Fibroblast of villous mesenchyme (primary cell): ENCODE data around the gene CLK3. TPM values are rescaled to one million over a fixed set of nuclear protein-coding genes. Genes with fewer than 3 reads are reported as not detected.
"Not testable (repeated sequence)": the region's sequence is repeated elsewhere in the genome, so short reads cannot be mapped to it uniquely, and the experiment has no call there.

Experiments
- DNase-seq: peaks from one replicate; pipeline ENCODE4 v3.0.0-alpha.2; 2010; ENCODE audit warnings: low read depth
- H3K4me3 ChIP-seq: 2 replicates; pipeline ENCODE4 v1.5.1; 2011; ENCODE audit warnings: low read depth, mild to moderate bottlenecking, low read length
- total RNA-seq: library from RNA; depleted of rRNA; stranded (reverse); fragments of >200 nt; gene quantifications from 2 replicates; pipeline ENCODE4 v1.2.3, GENCODE V29; 2012
- TF ChIP-seq, protein P1 (sequence below): IDR thresholded peaks from 2 replicates; pipeline ENCODE4 v1.5.1; 2012; ENCODE audit warnings: low read depth, mild to moderate bottlenecking, low read length; ENCODE audit not compliant: insufficient read depth

CLK3 gene
- total RNA-seq, 1 donor: 38.4 TPM

DNA sequence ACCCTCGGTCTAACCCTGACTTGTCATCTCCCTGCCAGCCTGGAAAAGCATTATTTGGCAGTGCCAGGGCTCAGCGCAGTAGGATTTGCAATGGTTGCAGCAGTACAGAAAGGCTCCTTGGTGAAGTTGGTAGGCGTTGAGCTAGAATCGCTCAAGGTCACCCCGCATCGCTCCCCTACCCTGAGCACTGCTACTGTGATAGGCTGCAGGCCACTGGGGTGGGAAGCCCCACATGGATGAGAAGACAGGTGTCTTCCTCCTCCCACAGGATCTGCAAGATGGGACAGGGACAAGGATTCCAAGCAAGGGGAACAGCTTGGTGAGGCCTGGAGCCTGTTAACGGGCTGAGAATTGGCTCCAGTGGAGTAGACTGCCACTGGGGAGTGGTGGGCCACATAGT is 10.7 kb downstream of the CLK3 start:
- DNase-seq: no peak
- TF ChIP-seq, protein P1, sequence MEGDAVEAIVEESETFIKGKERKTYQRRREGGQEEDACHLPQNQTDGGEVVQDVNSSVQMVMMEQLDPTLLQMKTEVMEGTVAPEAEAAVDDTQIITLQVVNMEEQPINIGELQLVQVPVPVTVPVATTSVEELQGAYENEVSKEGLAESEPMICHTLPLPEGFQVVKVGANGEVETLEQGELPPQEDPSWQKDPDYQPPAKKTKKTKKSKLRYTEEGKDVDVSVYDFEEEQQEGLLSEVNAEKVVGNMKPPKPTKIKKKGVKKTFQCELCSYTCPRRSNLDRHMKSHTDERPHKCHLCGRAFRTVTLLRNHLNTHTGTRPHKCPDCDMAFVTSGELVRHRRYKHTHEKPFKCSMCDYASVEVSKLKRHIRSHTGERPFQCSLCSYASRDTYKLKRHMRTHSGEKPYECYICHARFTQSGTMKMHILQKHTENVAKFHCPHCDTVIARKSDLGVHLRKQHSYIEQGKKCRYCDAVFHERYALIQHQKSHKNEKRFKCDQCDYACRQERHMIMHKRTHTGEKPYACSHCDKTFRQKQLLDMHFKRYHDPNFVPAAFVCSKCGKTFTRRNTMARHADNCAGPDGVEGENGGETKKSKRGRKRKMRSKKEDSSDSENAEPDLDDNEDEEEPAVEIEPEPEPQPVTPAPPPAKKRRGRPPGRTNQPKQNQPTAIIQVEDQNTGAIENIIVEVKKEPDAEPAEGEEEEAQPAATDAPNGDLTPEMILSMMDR: no peak
- H3K4me3 ChIP-seq: no peak overlapping the region

DNA sequence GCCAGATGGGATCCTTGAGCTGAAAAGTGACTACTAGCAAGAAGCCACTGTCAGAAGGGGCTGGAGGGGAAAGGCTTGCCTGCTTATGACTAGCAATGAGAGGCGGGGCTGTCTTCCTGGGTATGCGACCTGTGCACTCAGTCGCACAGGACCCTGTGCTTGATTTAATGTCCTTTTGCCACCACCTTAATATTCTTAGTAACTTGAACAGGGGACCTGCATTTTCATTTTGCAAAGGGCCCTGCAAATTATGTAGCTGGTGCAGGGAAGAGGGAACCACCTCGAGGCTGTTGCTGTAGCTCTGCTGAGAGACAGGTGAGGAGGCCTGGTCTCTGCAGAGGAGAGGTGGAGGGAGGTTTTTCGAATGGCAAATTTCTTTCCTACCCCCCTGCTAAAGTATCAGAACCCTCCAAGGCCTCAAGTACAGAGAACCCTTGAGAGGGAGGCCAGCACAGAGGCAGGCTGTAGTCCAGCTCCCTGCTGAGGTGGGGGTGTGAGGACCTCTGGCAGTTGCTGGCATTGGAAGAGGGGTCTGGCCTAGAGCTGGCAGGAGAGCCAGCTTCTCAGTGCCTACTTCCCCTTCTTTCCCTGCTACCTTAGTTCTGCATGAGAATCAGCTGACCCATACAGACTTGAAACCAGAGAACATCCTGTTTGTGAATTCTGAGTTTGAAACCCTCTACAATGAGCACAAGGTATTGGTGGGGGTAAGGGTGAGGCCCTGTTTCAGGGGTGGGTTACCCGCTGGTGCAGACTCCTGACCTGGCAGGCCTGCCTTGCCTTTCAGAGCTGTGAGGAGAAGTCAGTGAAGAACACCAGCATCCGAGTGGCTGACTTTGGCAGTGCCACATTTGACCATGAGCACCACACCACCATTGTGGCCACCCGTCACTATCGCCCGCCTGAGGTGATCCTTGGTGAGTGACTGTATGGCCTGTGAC is 11.4 kb downstream of the CLK3 start:
- TF ChIP-seq, protein P1: no peak
- no peak for DNase-seq
- H3K4me3 ChIP-seq: no peak overlapping the region

DNA sequence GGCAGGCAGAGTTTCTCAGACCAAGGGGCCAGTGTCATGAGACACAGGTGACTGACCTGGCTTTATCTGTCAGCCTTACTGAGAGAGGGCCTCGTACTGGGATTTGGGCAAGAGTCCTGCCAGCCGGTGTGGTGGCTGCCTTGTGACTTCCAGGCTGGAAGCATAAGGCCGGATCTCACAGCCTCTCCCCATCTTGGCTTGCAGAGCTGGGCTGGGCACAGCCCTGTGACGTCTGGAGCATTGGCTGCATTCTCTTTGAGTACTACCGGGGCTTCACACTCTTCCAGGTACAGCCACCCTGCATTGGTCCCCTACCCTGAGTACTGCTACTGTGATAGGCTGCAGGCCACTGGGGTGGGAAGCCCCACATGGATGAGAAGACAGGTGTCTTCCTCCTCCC is 12.1 kb downstream of the CLK3 start:
- H3K4me3 ChIP-seq: no peak overlapping the region
- TF ChIP-seq, protein P1: no peak
- DNase-seq: no peak

DNA sequence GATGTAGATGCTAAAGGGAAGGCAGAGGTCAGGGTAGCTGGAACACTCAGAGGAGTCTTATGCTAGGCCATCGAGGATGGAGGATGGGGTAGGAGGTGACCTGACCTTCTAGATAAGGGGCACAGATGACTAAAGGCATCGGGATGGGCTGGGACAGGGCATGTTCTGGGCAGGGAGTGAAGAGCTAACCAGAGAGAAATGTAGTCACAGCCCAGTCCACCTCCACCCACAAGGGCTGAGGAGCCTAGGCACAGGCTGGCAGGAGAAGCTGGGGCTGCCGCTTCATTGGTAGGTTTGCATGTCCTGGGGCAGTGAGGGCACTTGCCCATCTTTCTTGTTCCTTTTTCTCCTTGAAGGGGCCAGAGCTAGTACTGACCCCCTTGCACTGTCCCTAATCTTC is 12.6 kb downstream of the CLK3 start:
- TF ChIP-seq, protein P1: no peak
- no peak overlapping the region for H3K4me3 ChIP-seq
- DNase-seq: no peak

DNA sequence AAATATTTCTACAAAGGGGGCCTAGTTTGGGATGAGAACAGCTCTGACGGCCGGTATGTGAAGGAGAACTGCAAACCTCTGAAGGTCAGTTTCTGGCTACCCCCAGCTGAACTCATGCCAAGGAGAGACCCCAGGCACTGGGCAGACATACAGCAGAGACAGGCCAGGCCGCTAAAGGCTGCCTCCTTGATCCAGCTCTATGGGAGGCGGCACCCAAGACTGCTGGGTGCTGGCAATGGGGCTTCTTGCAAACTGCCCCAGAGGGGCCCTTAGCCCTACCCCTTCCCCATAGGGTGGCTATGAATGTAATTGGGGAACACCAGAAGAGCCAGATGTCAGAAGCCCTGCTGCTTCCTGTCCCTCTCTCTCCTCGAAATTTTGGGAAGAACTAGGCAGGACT is 13.3 kb downstream of the CLK3 start:
- DNase-seq: no peak
- H3K4me3 ChIP-seq: no peak overlapping the region
- TF ChIP-seq, protein P1: no peak

DNA sequence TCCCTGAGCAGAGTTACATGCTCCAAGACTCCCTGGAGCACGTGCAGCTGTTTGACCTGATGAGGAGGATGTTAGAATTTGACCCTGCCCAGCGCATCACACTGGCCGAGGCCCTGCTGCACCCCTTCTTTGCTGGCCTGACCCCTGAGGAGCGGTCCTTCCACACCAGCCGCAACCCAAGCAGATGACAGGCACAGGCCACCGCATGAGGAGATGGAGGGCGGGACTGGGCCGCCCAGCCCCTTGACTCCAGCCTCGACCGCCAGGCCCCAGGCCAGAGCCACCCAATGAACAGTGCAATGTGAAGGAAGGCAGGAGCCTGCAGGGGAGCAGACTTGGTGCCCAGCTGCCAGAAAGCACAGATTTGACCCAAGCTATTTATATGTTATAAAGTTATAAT is 14.1 kb downstream of the CLK3 start:
- not testable (repeated sequence) for H3K4me3 ChIP-seq, DNase-seq

DNA sequence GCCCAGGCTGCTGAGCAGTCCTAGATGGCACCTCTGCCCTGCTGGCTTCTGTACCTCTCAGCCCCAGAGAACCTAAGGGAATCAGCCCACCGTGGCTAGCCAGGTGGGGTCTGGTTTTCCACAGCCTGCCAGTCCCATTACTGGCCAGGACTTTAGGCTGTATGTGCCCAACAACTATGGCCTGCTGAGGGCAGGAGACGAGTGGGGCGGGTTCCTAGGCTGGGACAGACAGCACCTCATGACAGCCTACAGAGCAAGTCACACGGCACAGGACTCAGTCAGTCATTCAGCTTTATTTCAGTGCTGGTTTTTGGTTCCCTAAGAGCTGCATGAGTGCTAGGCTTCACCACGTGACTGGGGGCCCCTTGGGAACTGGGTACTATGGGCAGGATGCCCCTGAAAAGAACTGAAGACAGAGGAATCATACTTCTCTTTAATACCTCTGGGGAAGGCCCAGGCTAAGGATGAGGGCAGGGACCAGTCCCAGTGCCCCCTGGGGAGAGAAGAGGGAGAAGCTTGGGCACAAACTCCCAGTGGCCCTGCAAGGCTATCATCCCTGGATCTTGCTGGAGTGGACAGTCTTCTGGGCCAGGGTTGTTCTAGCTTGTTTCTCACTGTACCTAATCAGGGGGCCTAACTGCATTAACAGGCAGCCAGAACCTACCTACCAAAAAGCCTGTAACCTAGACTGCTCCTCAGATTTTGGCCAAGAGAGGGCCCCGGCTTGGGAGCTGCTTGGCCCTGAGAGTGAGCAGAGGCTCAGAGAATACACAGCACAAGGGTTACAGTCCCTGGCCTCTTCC is 14.8 kb downstream of the CLK3 start:
- DNase-seq: no peak
- no peak overlapping the region for H3K4me3 ChIP-seq
- TF ChIP-seq, protein P1: no peak
